Activated T-helper 1 cell treated with anti-CD3 and anti-CD28 coated beads, Interleukin-12 subunit alpha, Interleukin-12 subunit beta, Interleukin-2, Interleukin-4 antibody, amounts not matched to agents 30 ng/mL and 10 ng/mL and 1 ng/mL, durations not matched to agents 14 hours and 24 hours and 36 hours (primary cell): ENCODE data around the gene HOXA10. TPM values are rescaled to one million over a fixed set of nuclear protein-coding genes. Genes with fewer than 3 reads are reported as not detected.

Experiments used
- DNase-seq: peaks from one replicate; pipeline ENCODE4 v3.0.0; 2021; ENCODE audit warnings: low spot score
- H3K27ac Mint-ChIP-seq: one replicate; pipeline ENCODE4 v1.8.0; 2021; ENCODE audit warnings: mild to moderate bottlenecking, mixed read lengths
- H3K27me3 Mint-ChIP-seq: one replicate; pipeline ENCODE4 v1.8.0; 2022; ENCODE audit warnings: mild to moderate bottlenecking, moderate library complexity, mixed read lengths; ENCODE audit not compliant: insufficient read depth
- H3K36me3 Mint-ChIP-seq: one replicate; pipeline ENCODE4 v1.8.0; 2021; ENCODE audit warnings: low read depth, mixed read lengths
- H3K4me1 Mint-ChIP-seq: one replicate; pipeline ENCODE4 v1.8.0; 2021; ENCODE audit warnings: low read depth, mixed read lengths
- H3K4me3 Mint-ChIP-seq: one replicate; pipeline ENCODE4 v1.8.0; 2021; ENCODE audit warnings: mild to moderate bottlenecking, moderate library complexity, mixed read lengths
- H3K9me3 Mint-ChIP-seq: one replicate; pipeline ENCODE4 v1.8.0; 2021; ENCODE audit warnings: mixed read lengths
- intact Hi-C: fragments of 100-400 bp; cut with micrococcal nuclease; formaldehyde crosslinking; loops from one replicate; pipeline ENCODE4 v1.15.1; 2024
- total RNA-seq: library from RNA; stranded (reverse); gene quantifications from 2 replicates; pipeline ENCODE4 v1.2.3, GENCODE V29; 2022

HOXA10 gene
- total RNA-seq, 1 donor from 2014 or later: not detected

GRCh38 chr7:27210441-27211083 is 36.4 kb upstream of the HOXA10 start:
- no peaks in the 10 kb centered on the region for H3K9me3 Mint-ChIP-seq
- DNase-seq: no peak
- peak overlapping the region; percentile 4 for H3K4me3 Mint-ChIP-seq
- intact Hi-C loops: loop anchor here (1.0 to 5.0 kb wide), 4 partner anchors 11 to 810 kb away; no protein-coding TSS in a partner anchor
- H3K4me1 Mint-ChIP-seq: no peaks in the 10 kb centered on the region
- no peak overlapping the region for H3K27ac Mint-ChIP-seq
- no peaks in the 10 kb centered on the region for H3K36me3 Mint-ChIP-seq
- peaks cover 91% of the 10 kb centered on the region for H3K27me3 Mint-ChIP-seq

GRCh38 chr7:27209933-27210440 is 35.9 kb upstream of the HOXA10 start:
- H3K4me1 Mint-ChIP-seq: no peaks in the 10 kb centered on the region
- no peak overlapping the region for H3K27ac Mint-ChIP-seq
- DNase-seq: no peak
- H3K4me3 Mint-ChIP-seq: no peak overlapping the region
- H3K27me3 Mint-ChIP-seq: peaks cover 89% of the 10 kb centered on the region
- intact Hi-C loops: loop anchor here (1.0 to 10.0 kb wide), 5 partner anchors 11 to 1745 kb away; partner anchors contain the start of gene TRIL
- H3K9me3 Mint-ChIP-seq: no peaks in the 10 kb centered on the region
- H3K36me3 Mint-ChIP-seq: no peaks in the 10 kb centered on the region

- Mint-ChIP-seq H3K4me3 (no peak overlapping the region), H3K27me3 (peaks cover 89% of the 10 kb centered on the region), H3K4me1 (no peaks in the 10 kb centered on the region), H3K9me3 (no peaks in the 10 kb centered on the region), H3K27ac (no peak overlapping the region), H3K36me3 (no peaks in the 10 kb centered on the region)
- intact Hi-C loops: loop anchor here (10.0 kb wide), 1 partner anchor 1746 kb away; the partner anchor contains the start of gene TRIL
- DNase-seq: no peak
Observed at GRCh38 chr7:27208998-27209397, 34.9 kb upstream of the HOXA10 start.

GRCh38 chr7:27207348-27207985 is 33.3 kb upstream of the HOXA10 start:
- Mint-ChIP-seq H3K4me1 (no peaks in the 10 kb centered on the region), H3K4me3 (no peak overlapping the region), H3K9me3 (no peaks in the 10 kb centered on the region), H3K27me3 (peaks cover 89% of the 10 kb centered on the region), H3K36me3 (no peaks in the 10 kb centered on the region), H3K27ac (no peak overlapping the region)
- intact Hi-C loops: loop anchor here (2.0 to 10.0 kb wide), 2 partner anchors 15 to 1747 kb away; partner anchors contain the start of gene TRIL
- no peak for DNase-seq

GRCh38 chr7:27205325-27206280 is 31.5 kb upstream of the HOXA10 start:
- no peak overlapping the region for H3K4me3 Mint-ChIP-seq
- no peaks in the 10 kb centered on the region for H3K36me3 Mint-ChIP-seq
- no peaks in the 10 kb centered on the region for H3K4me1 Mint-ChIP-seq
- H3K9me3 Mint-ChIP-seq: no peaks in the 10 kb centered on the region
- intact Hi-C loops: loop anchor here (2.0 to 10.0 kb wide), 2 partner anchors 17 to 1749 kb away; partner anchors contain the start of gene TRIL
- no peak for DNase-seq
- peaks cover 89% of the 10 kb centered on the region for H3K27me3 Mint-ChIP-seq
- no peak overlapping the region for H3K27ac Mint-ChIP-seq

- no peak for DNase-seq
- intact Hi-C loops: loop anchor here (5.0 to 10.0 kb wide), 2 partner anchors 108 to 1750 kb away; partner anchors contain the start of genes HOXA1 and TRIL
- Mint-ChIP-seq H3K27ac (no peak overlapping the region), H3K9me3 (no peaks in the 10 kb centered on the region), H3K27me3 (peaks cover 85% of the 10 kb centered on the region), H3K4me3 (no peak overlapping the region), H3K36me3 (no peaks in the 10 kb centered on the region), H3K4me1 (no peaks in the 10 kb centered on the region)
Observed at GRCh38 chr7:27204851-27205322, 30.8 kb upstream of the HOXA10 start.

GRCh38 chr7:27203964-27204594 is 30.0 kb upstream of the HOXA10 start:
- Mint-ChIP-seq H3K4me1 (no peaks in the 10 kb centered on the region), H3K4me3 (no peak overlapping the region), H3K27ac (no peak overlapping the region), H3K36me3 (no peaks in the 10 kb centered on the region), H3K27me3 (peaks cover 81% of the 10 kb centered on the region), H3K9me3 (no peaks in the 10 kb centered on the region)
- intact Hi-C loops: loop anchor here (5.0 to 10.0 kb wide), 2 partner anchors 107 to 1751 kb away; partner anchors contain the start of genes HOXA1 and TRIL
- no peak for DNase-seq

- H3K27ac Mint-ChIP-seq: no peak overlapping the region
- H3K36me3 Mint-ChIP-seq: no peaks in the 10 kb centered on the region
- DNase-seq: no peak
- peaks cover 82% of the 10 kb centered on the region for H3K27me3 Mint-ChIP-seq
- no peaks in the 10 kb centered on the region for H3K4me1 Mint-ChIP-seq
- intact Hi-C loops: loop anchor here (5.0 to 10.0 kb wide), 2 partner anchors 106 to 1751 kb away; partner anchors contain the start of genes HOXA1 and TRIL
- no peaks in the 10 kb centered on the region for H3K9me3 Mint-ChIP-seq
- no peak overlapping the region for H3K4me3 Mint-ChIP-seq
Observed at GRCh38 chr7:27203365-27203953, 29.3 kb upstream of the HOXA10 start.

GRCh38 chr7:27202862-27203134 is 28.7 kb upstream of the HOXA10 start:
- Mint-ChIP-seq H3K9me3 (no peaks in the 10 kb centered on the region), H3K4me3 (no peak overlapping the region), H3K27me3 (peaks cover 84% of the 10 kb centered on the region), H3K4me1 (no peaks in the 10 kb centered on the region), H3K36me3 (no peaks in the 10 kb centered on the region), H3K27ac (no peak overlapping the region)
- no peak for DNase-seq
- intact Hi-C loops: loop anchor here (5.0 to 10.0 kb wide), 2 partner anchors 105 to 1752 kb away; partner anchors contain the start of genes HOXA1 and TRIL

GRCh38 chr7:27202018-27202861 is 28.1 kb upstream of the HOXA10 start:
- Mint-ChIP-seq H3K4me3 (no peak overlapping the region), H3K36me3 (no peaks in the 10 kb centered on the region), H3K27me3 (peaks cover 84% of the 10 kb centered on the region), H3K4me1 (no peaks in the 10 kb centered on the region), H3K27ac (no peak overlapping the region), H3K9me3 (no peaks in the 10 kb centered on the region)
- intact Hi-C loops: loop anchor here (5.0 to 10.0 kb wide), 2 partner anchors 105 to 1753 kb away; partner anchors contain the start of genes HOXA1 and TRIL
- DNase-seq: no peak

- H3K4me1 Mint-ChIP-seq: no peaks in the 10 kb centered on the region
- no peak for DNase-seq
- H3K27ac Mint-ChIP-seq: no peak overlapping the region
- H3K9me3 Mint-ChIP-seq: no peaks in the 10 kb centered on the region
- no peaks in the 10 kb centered on the region for H3K36me3 Mint-ChIP-seq
- no peak overlapping the region for H3K4me3 Mint-ChIP-seq
- peaks cover 82% of the 10 kb centered on the region for H3K27me3 Mint-ChIP-seq
- intact Hi-C loops: loop anchor here (2.0 to 10.0 kb wide), 3 partner anchors 49 to 1753 kb away; partner anchors contain the start of genes HOXA1 and TRIL
Observed at GRCh38 chr7:27201580-27202017, 27.5 kb upstream of the HOXA10 start.
